OCI-LY7 (cell line): ENCODE data around the gene XPR1. TPM values are rescaled to one million over a fixed set of nuclear protein-coding genes. Genes with fewer than 3 reads are reported as not detected.

Experiments used
- BruUV-seq: library from RNA; stranded (reverse); fragments of 400-500 nt; replicated peaks from 2 replicates; lab custom pipeline; 2021; lab: Mats Ljungman, UMichigan
- CTCF ChIA-PET: fragments of 300-600 bp; sonication (Branson Sonifier 250); formaldehyde crosslinking; loops from one replicate; lab custom pipeline; 2022; ENCODE audit warnings: antibody characterized with exemption; ENCODE audit not compliant: unreplicated experiment; lab: Charles Lee
- POLR2A ChIA-PET: fragments of 300-600 bp; sonication (Branson Sonifier 250); formaldehyde crosslinking; loops from one replicate; lab custom pipeline; 2022; ENCODE audit warnings: antibody characterized with exemption; lab: Charles Lee
- DNase-seq: peaks from one replicate; pipeline ENCODE4 v3.0.0-alpha.2; 2015; ENCODE audit warnings: low spot score
- H2AFZ ChIP-seq: fragments of 200-600 bp; sonication (generic), shearing (Covaris generic); 2 replicates; pipeline ENCODE4 v1.6.1; 2014; ENCODE audit warnings: mild to moderate bottlenecking, antibody characterized with exemption, low read length, moderate library complexity
- H3K27ac ChIP-seq: fragments of 200-600 bp; sonication (generic); 2 replicates; pipeline ENCODE4 v1.5.1; 2014; ENCODE audit warnings: mixed run types, low read depth, mild to moderate bottlenecking, moderate library complexity, low read length, inconsistent platforms; ENCODE audit not compliant: poor library complexity, severe bottlenecking
- H3K36me3 ChIP-seq: fragments of 200-600 bp; sonication (generic); 2 replicates; pipeline ENCODE4 v1.6.1; 2014; ENCODE audit warnings: mild to moderate bottlenecking, antibody characterized with exemption, low read length, moderate library complexity, mixed read lengths; ENCODE audit not compliant: insufficient read depth
- H3K4me1 ChIP-seq: fragments of 200-600 bp; sonication (generic); 2 replicates; pipeline ENCODE4 v1.5.1; 2014; ENCODE audit warnings: mild to moderate bottlenecking, low read length; ENCODE audit not compliant: insufficient read depth, poor library complexity, severe bottlenecking
- H3K4me2 ChIP-seq: fragments of 200-600 bp; sonication (generic); 2 replicates; pipeline ENCODE4 v1.6.1; 2014; ENCODE audit warnings: mild to moderate bottlenecking, low read length
- H3K4me3 ChIP-seq: fragments of 200-600 bp; sonication (generic); 2 replicates; pipeline ENCODE4 v1.5.1; 2014; ENCODE audit warnings: mild to moderate bottlenecking, low read depth, low read length; ENCODE audit not compliant: poor library complexity, severe bottlenecking
- H3K79me2 ChIP-seq: fragments of 200-600 bp; sonication (generic); 2 replicates; pipeline ENCODE4 v1.6.1; 2016; ENCODE audit warnings: low read depth, mild to moderate bottlenecking, low read length, moderate library complexity, mixed read lengths; ENCODE audit not compliant: insufficient read depth
- H3K9me2 ChIP-seq: fragments of 200-600 bp; sonication (generic); 2 replicates; pipeline ENCODE4 v1.6.1; 2016; ENCODE audit warnings: mild to moderate bottlenecking, low read length, mixed read lengths; ENCODE audit not compliant: insufficient read depth
- H3K9me3 ChIP-seq: fragments of 200-600 bp; sonication (generic); 2 replicates; pipeline ENCODE4 v1.6.1; 2014; ENCODE audit warnings: mild to moderate bottlenecking, mixed run types, low read length, mixed read lengths
- H4K20me1 ChIP-seq: fragments of 200-600 bp; sonication (generic); 2 replicates; pipeline ENCODE4 v1.6.1; 2014; ENCODE audit warnings: mild to moderate bottlenecking, antibody characterized with exemption, low read length, moderate library complexity, mixed read lengths; ENCODE audit not compliant: insufficient read depth
- CTCF ChIP-seq: fragments of 200-600 bp; sonication (generic); conservative IDR thresholded peaks from 2 replicates; pipeline ENCODE4 v1.5.1; 2014; ENCODE audit warnings: mild to moderate bottlenecking, antibody characterized with exemption, low read length, moderate library complexity, mixed read lengths
- EZH2phosphoT487 ChIP-seq: fragments of 200-600 bp; sonication (generic); IDR thresholded peaks from 2 replicates; pipeline ENCODE4 v1.6.1; 2018; ENCODE audit warnings: low read depth, borderline replicate concordance, mild to moderate bottlenecking, mixed run types, antibody characterized with exemption, low read length, moderate library complexity, mixed read lengths
- intact Hi-C: fragments of 100-400 bp; cut with micrococcal nuclease; formaldehyde crosslinking; loops from one replicate; pipeline ENCODE4 v1.10.0; 2022; ENCODE audit not compliant: unreplicated experiment
- total RNA-seq, 2 experiments: library from RNA; depleted of rRNA in 1 of 2; stranded (reverse); fragments of >200 nt in 1 of 2; shearing (Covaris generic) in 1 of 2; gene quantifications; 2 replicates each; pipeline ENCODE4 v1.2.3, GENCODE V29; 2014 to 2022

The XPR1 gene
- total RNA-seq, 2 experiments from 2014 or later: 8.6 to 17.2 TPM

GRCh38 chr1:180636138-180636537, 4.3 kb downstream of the XPR1 start:
- H4K20me1 ChIP-seq: peaks cover 17% of the 10 kb centered on the region
- intact Hi-C loops: no loop called here
- H3K4me3 ChIP-seq: no peak overlapping the region
- no peak overlapping the region for H2AFZ ChIP-seq
- no TSS peak for BruUV-seq
- no peak overlapping the region for H3K4me2 ChIP-seq
- CTCF ChIA-PET: no interaction called here
- no peak for TF ChIP-seq EZH2phosphoT487
- TF ChIP-seq CTCF: peak; percentile 49; the same call in 1 of the 2 replicates
- H3K36me3 ChIP-seq: no peaks in the 10 kb centered on the region
- H3K4me1 ChIP-seq: peaks cover 19% of the 10 kb centered on the region
- H3K79me2 ChIP-seq: peaks cover 35% of the 10 kb centered on the region; the same call in 1 of the 2 replicates
- H3K27ac ChIP-seq: no peak overlapping the region
- POLR2A ChIA-PET: interaction anchor here (0.7 to 1.0 kb wide), 3 partner anchors 8 to 397 kb away, joined by 3 read pairs; partner anchors contain the start of gene MR1
- H3K9me3 ChIP-seq: no peaks in the 10 kb centered on the region
- no peak for DNase-seq
- H3K9me2 ChIP-seq: no peaks in the 10 kb centered on the region

- H3K4me2 ChIP-seq: no peak overlapping the region
- ChIA-PET POLR2A (interaction anchor here (0.5 to 1.2 kb wide), 3 partner anchors 11 to 292 kb away, joined by 3 to 4 read pairs (median 4); no protein-coding TSS in a partner anchor), CTCF (no interaction called here)
- H3K36me3 ChIP-seq: no peaks in the 10 kb centered on the region
- H3K4me3 ChIP-seq: no peak overlapping the region
- H2AFZ ChIP-seq: no peak overlapping the region
- no peak for TF ChIP-seq CTCF
- TF ChIP-seq EZH2phosphoT487: no peak
- intact Hi-C loops: no loop called here
- H3K4me1 ChIP-seq: no peaks in the 10 kb centered on the region
- H3K9me3 ChIP-seq: no peaks in the 10 kb centered on the region
- no TSS peak for BruUV-seq
- peaks cover 12% of the 10 kb centered on the region; the same call in 1 of the 2 replicates for H3K79me2 ChIP-seq
- no peak overlapping the region for H3K27ac ChIP-seq
- no peak for DNase-seq
- H4K20me1 ChIP-seq: no peaks in the 10 kb centered on the region; the same call in 1 of the 2 replicates
- H3K9me2 ChIP-seq: no peaks in the 10 kb centered on the region
Observed at GRCh38 chr1:180639871-180640270, 8.0 kb downstream of the XPR1 start.

GRCh38 chr1:180640531-180640949, 8.7 kb downstream of the XPR1 start:
- CTCF ChIA-PET: no interaction called here
- Histone ChIP-seq H3K4me1 (no peaks in the 10 kb centered on the region), H3K4me3 (no peak overlapping the region), H2AFZ (no peak overlapping the region), H3K9me3 (no peaks in the 10 kb centered on the region), H3K9me2 (no peaks in the 10 kb centered on the region), H3K27ac (no peak overlapping the region), H3K36me3 (no peaks in the 10 kb centered on the region), H3K4me2 (no peak overlapping the region), H3K79me2 (peaks cover 5% of the 10 kb centered on the region; the same call in 1 of the 2 replicates), H4K20me1 (no peaks in the 10 kb centered on the region; the same call in 1 of the 2 replicates)
- intact Hi-C loops: no loop called here
- POLR2A ChIA-PET: interaction anchor here (0.5 to 1.6 kb wide), 5 partner anchors 9 to 293 kb away, joined by 3 to 5 read pairs (median 4); partner anchors contain the start of gene XPR1
- no peak for DNase-seq
- TF ChIP-seq CTCF (no peak), EZH2phosphoT487 (no peak)
- no TSS peak for BruUV-seq
